GM12865 (cell line): Measurements from ENCODE around the gene GPC3.

Experiments
- DNase-seq: peaks from one replicate; pipeline ENCODE4 v3.0.0; 2010; ENCODE audit warnings: low read depth
- H3K4me3 ChIP-seq: 2 replicates; pipeline ENCODE4 v1.5.1; 2011; ENCODE audit warnings: mild to moderate bottlenecking, low read depth, low read length, control low read depth
- CTCF ChIP-seq: IDR thresholded peaks from 2 replicates; pipeline ENCODE4 v1.5.1; 2011; ENCODE audit warnings: low read length, control low read depth, low read depth, inconsistent platforms; ENCODE audit not compliant: insufficient read depth; ENCODE audit errors: missing control alignments

The GPC3 gene

GRCh38 chrX:133566876-133567275, 418.5 kb downstream of the GPC3 start:
- no peak overlapping the region for H3K4me3 ChIP-seq
- no peak for DNase-seq
- no peak for TF ChIP-seq CTCF

GRCh38 chrX:133563705-133564104, 421.7 kb downstream of the GPC3 start:
- no peak for DNase-seq
- no peak for TF ChIP-seq CTCF
- no peak overlapping the region for H3K4me3 ChIP-seq

GRCh38 chrX:133561251-133561650, 424.1 kb downstream of the GPC3 start:
- no peak for DNase-seq
- H3K4me3 ChIP-seq = no peak overlapping the region
- TF ChIP-seq CTCF = no peak

GRCh38 chrX:133559909-133560308, 425.5 kb downstream of the GPC3 start:
- no peak for DNase-seq
- TF ChIP-seq CTCF = no peak
- no peak overlapping the region for H3K4me3 ChIP-seq

GRCh38 chrX:133555782-133556458, 429.5 kb downstream of the GPC3 start:
- no peak for TF ChIP-seq CTCF
- no peak for DNase-seq
- H3K4me3 ChIP-seq = no peak overlapping the region

- no peak for TF ChIP-seq CTCF
- H3K4me3 ChIP-seq = no peak overlapping the region
- no peak for DNase-seq
These were observed 434.5 kb downstream of the GPC3 start for GRCh38 chrX:133550665-133551485.

- H3K4me3 ChIP-seq = no peak overlapping the region
- no peak for DNase-seq
- TF ChIP-seq CTCF = no peak
These were observed 436.0 kb downstream of the GPC3 start for GRCh38 chrX:133549295-133549933.
